GM18505 (cell line): ENCODE data around the gene RALY.
A peak's percentile ranks its signal among the peaks of the same experiment; 100 is the strongest.

ENCODE experiments used
- ATAC-seq: cut with Tn5 transposase; IDR thresholded peaks from one replicate; pipeline ENCODE4 v1.9.1; 2021; ENCODE audit not compliant: unreplicated experiment
- POLR2A ChIP-seq: IDR thresholded peaks from 4 replicates; pipeline ENCODE4 v1.6.1; 2011; ENCODE audit warnings: borderline replicate concordance; ENCODE audit not compliant: insufficient read depth, insufficient read length; ENCODE audit errors: extremely low read depth

Gene RALY

GRCh38 chr20:33992923-33993575, 662 bp upstream of the RALY start:
- TF ChIP-seq POLR2A = peak; percentile 96
- peak; percentile 67 for ATAC-seq

- TF ChIP-seq POLR2A = no peak
Measured at GRCh38 chr20:33994222-33994913, 657 bp downstream of the RALY start.

GRCh38 chr20:33995053-33995831, 1.5 kb downstream of the RALY start:
- ATAC-seq = no peak

More at GRCh38 chr20:33994222-33994913, 657 bp downstream of the RALY start:
- ATAC-seq = peak; percentile 29

GRCh38 chr20:33999025-33999649, 5.4 kb downstream of the RALY start:
- TF ChIP-seq POLR2A = no peak
- no peak for ATAC-seq

More at GRCh38 chr20:33995053-33995831, 1.5 kb downstream of the RALY start:
- TF ChIP-seq POLR2A = no peak

GRCh38 chr20:34001378-34001777, 7.7 kb downstream of the RALY start:
- TF ChIP-seq POLR2A = no peak
- no peak for ATAC-seq

GRCh38 chr20:34004227-34004626, 10.5 kb downstream of the RALY start:
- ATAC-seq = no peak
- no peak for TF ChIP-seq POLR2A

GRCh38 chr20:34004790-34005457, 11.2 kb downstream of the RALY start:
- no peak for TF ChIP-seq POLR2A
- ATAC-seq = no peak

- ATAC-seq = no peak
- no peak for TF ChIP-seq POLR2A
Measured at GRCh38 chr20:34006619-34007018, 12.9 kb downstream of the RALY start.

- TF ChIP-seq POLR2A = no peak
- ATAC-seq = no peak
Measured at GRCh38 chr20:34008477-34008876, 14.8 kb downstream of the RALY start.

- ATAC-seq = no peak
- no peak for TF ChIP-seq POLR2A
Measured at GRCh38 chr20:34010405-34010931, 16.8 kb downstream of the RALY start.

- TF ChIP-seq POLR2A = no peak
- no peak for ATAC-seq
Measured at GRCh38 chr20:34011275-34011674, 17.6 kb downstream of the RALY start.

GRCh38 chr20:34012330-34012729, 18.6 kb downstream of the RALY start:
- no peak for ATAC-seq
- no peak for TF ChIP-seq POLR2A
